Measurements from ENCODE around the gene TNFRSF1A. TPM values are rescaled to one million over a fixed set of nuclear protein-coding genes. Genes with fewer than 3 reads are reported as not detected.

Gene TNFRSF1A
- total RNA-seq, 1 experiment from 2014 or later, result 103 TPM

DNA sequence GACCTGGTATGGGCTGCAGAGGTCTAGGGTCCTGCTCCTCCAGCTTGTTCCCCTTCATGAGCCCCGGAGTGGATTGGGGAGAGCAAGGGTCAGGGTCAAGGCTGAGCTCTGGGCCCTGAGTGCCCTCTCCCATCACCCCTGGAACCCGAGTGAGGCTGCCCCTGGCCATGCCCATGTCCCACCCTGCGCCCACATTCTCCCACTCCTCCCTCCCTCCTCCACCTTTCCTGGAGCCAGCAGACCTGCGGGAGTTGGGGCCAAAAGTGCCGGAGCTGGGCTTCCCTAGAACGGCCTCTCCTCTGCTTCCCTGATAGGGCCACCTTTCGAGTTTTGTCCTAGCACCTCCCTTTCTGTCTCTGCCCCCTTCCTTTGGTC, 32.9 kb upstream of the TNFRSF1A start:
- Mint-ChIP-seq H3K36me3 (ENCODE audit: insufficient read depth, unreplicated experiment) (peaks cover 38% of the 10 kb centered on the region), H3K9me3 (ENCODE audit: unreplicated experiment) (no peaks in the 10 kb centered on the region), H3K27ac (ENCODE audit: low read depth, unreplicated experiment) (peak overlapping the region; percentile 97), H3K27me3 (ENCODE audit: insufficient read depth, unreplicated experiment) (no peaks in the 10 kb centered on the region), H3K4me1 (ENCODE audit: insufficient read depth, unreplicated experiment) (peaks cover 54% of the 10 kb centered on the region), H3K4me3 (ENCODE audit: unreplicated experiment) (peak overlapping the region; percentile 89)
- no peak for TF ChIP-seq CTCF (IDR thresholded peaks at IDR 0.05; ENCODE audit: unreplicated experiment)
- DNase-seq (ENCODE audit: unreplicated experiment), result no peak
- ChIA-PET POLR2A (interaction anchor here (0.6 to 16.5 kb wide), 25 partner anchors 9 to 233 kb away, joined by 3 to 739 read pairs (median 7); partner anchors contain the start of genes GAPDH, LTBR, MRPL51 and TAPBPL), CTCF (interaction anchor here (0.6 to 4.6 kb wide), 16 partner anchors 9 to 188 kb away, joined by 3 to 27 read pairs (median 4); partner anchors contain the start of gene LTBR)
- intact Hi-C loops (cut with micrococcal nuclease), result no loop called here
- no TSS peak for BruUV-seq (replicated peaks)

- ChIA-PET POLR2A (interaction anchor here (0.6 to 16.5 kb wide), 26 partner anchors 9 to 234 kb away, joined by 3 to 739 read pairs (median 8); partner anchors contain the start of genes GAPDH, LTBR, MRPL51 and TAPBPL), CTCF (interaction anchor here (0.6 to 4.6 kb wide), 17 partner anchors 9 to 188 kb away, joined by 3 to 27 read pairs (median 4); partner anchors contain the start of gene LTBR)
- intact Hi-C loops (cut with micrococcal nuclease), result no loop called here
- H3K4me3 Mint-ChIP-seq (ENCODE audit: unreplicated experiment), result peak overlapping the region; percentile 89
- H3K4me1 Mint-ChIP-seq (ENCODE audit: insufficient read depth, unreplicated experiment), result peaks cover 60% of the 10 kb centered on the region
- BruUV-seq (replicated peaks), result no TSS peak
- no peak for TF ChIP-seq CTCF (IDR thresholded peaks at IDR 0.05; ENCODE audit: unreplicated experiment)
- no peaks in the 10 kb centered on the region for H3K27me3 Mint-ChIP-seq (ENCODE audit: insufficient read depth, unreplicated experiment)
- H3K27ac Mint-ChIP-seq (ENCODE audit: low read depth, unreplicated experiment), result peak overlapping the region; percentile 97
- peak; percentile 43 for DNase-seq (ENCODE audit: unreplicated experiment)
- peaks cover 44% of the 10 kb centered on the region for H3K36me3 Mint-ChIP-seq (ENCODE audit: insufficient read depth, unreplicated experiment)
- H3K9me3 Mint-ChIP-seq (ENCODE audit: unreplicated experiment), result no peaks in the 10 kb centered on the region
Observed at GRCh38 chr12:6374028-6374785, 32.3 kb upstream of the TNFRSF1A start.

DNA sequence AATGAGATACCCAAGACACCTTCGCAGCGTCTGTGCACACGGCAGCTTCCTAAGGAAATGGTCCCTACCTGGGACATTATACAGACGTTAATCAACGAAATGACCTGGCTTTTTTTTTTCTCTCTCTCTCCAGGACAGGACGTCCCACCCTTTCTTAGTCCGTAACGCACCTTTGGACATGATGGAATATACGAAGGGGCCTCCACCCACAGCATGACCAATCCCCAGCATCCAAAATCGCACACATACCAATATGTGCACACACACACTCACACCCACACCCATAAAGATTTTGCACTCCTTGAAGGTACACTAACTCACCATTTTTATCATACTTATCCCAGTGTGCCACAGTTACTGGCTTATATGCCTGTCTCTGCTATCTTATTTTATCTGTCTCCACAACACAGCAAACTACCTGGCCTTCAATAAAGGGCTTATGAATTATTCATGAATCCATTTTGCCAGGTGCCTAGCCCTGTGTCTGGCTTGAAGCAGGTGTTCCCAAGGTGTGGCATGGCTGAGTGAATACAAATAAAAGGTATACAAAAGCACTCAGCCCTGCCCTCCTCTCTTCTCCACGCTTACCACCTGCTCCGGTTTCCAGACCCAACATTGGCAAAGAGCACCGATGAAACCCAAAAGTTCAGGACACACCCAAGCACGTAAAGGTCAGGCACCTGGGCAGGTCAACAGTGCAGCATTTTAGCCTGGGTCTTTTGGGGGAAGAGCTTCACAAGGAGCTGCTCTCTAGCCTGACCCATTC, 31.3 kb upstream of the TNFRSF1A start:
- peak overlapping the region; percentile 89 for H3K4me3 Mint-ChIP-seq (ENCODE audit: unreplicated experiment)
- peak; percentile 23 for DNase-seq (ENCODE audit: unreplicated experiment)
- peaks cover 54% of the 10 kb centered on the region for H3K36me3 Mint-ChIP-seq (ENCODE audit: insufficient read depth, unreplicated experiment)
- POLR2A ChIA-PET, result interaction anchor here (0.5 to 16.5 kb wide), 23 partner anchors 8 to 571 kb away, joined by 3 to 739 read pairs (median 8); partner anchors contain the start of genes GAPDH, LTBR, TAPBPL and TNFRSF1A
- peaks cover 68% of the 10 kb centered on the region for H3K4me1 Mint-ChIP-seq (ENCODE audit: insufficient read depth, unreplicated experiment)
- CTCF ChIA-PET, result interaction anchor here (0.6 to 4.6 kb wide), 11 partner anchors 11 to 165 kb away, joined by 3 to 27 read pairs (median 3); partner anchors contain the start of gene LTBR
- TF ChIP-seq CTCF (IDR thresholded peaks at IDR 0.05; ENCODE audit: unreplicated experiment), result no peak
- H3K27me3 Mint-ChIP-seq (ENCODE audit: insufficient read depth, unreplicated experiment), result no peaks in the 10 kb centered on the region
- TSS peak; percentile 32 for BruUV-seq (replicated peaks)
- H3K9me3 Mint-ChIP-seq (ENCODE audit: unreplicated experiment), result no peaks in the 10 kb centered on the region
- H3K27ac Mint-ChIP-seq (ENCODE audit: low read depth, unreplicated experiment), result peak overlapping the region; percentile 97
- intact Hi-C loops (cut with micrococcal nuclease), result no loop called here
